Activated CD4-positive, alpha-beta T cell treated with anti-CD3 and anti-CD28 coated beads, Interleukin-2, amount 10 ng/mL, durations not matched to agents 7 days and 5 days (primary cell): ENCODE results near the gene HSDL1. TPM values are rescaled to one million over a fixed set of nuclear protein-coding genes. Genes with fewer than 3 reads are reported as not detected.

Source experiments
- CTCF ChIA-PET: fragments of 350-600 bp; sonication (Branson Sonifier 250); formaldehyde crosslinking; loops from one replicate; lab custom pipeline; 2021; ENCODE audit warnings: antibody characterized with exemption; lab: Charles Lee
- POLR2A ChIA-PET: fragments of 350-600 bp; sonication (Branson Sonifier 250); formaldehyde crosslinking; loops from one replicate; lab custom pipeline; 2021; ENCODE audit warnings: antibody characterized with exemption; lab: Charles Lee
- DNase-seq: peaks from one replicate; pipeline ENCODE4 v3.0.0-alpha.2; 2020
- H3K27ac Mint-ChIP-seq: one replicate; pipeline ENCODE4 v1.8.0; 2021; ENCODE audit warnings: mild to moderate bottlenecking, moderate library complexity, mixed read lengths
- H3K27me3 Mint-ChIP-seq: one replicate; pipeline ENCODE4 v1.8.0; 2021; ENCODE audit warnings: mixed read lengths
- H3K36me3 Mint-ChIP-seq: one replicate; pipeline ENCODE4 v1.8.0; 2021; ENCODE audit warnings: low read depth, mixed read lengths
- H3K4me1 Mint-ChIP-seq: one replicate; pipeline ENCODE4 v1.8.0; 2021; ENCODE audit warnings: mixed read lengths
- H3K4me3 Mint-ChIP-seq: one replicate; pipeline ENCODE4 v1.8.0; 2021; ENCODE audit warnings: mild to moderate bottlenecking, moderate library complexity, mixed read lengths
- H3K9me3 Mint-ChIP-seq: one replicate; pipeline ENCODE4 v1.8.0; 2021; ENCODE audit warnings: mixed read lengths
- total RNA-seq, 2 experiments: library from RNA; stranded (reverse); gene quantifications; one replicate each; pipeline ENCODE4 v1.2.3, GENCODE V29; 2021

The HSDL1 gene
- total RNA-seq, 2 experiments from 2014 or later, result 8.8 to 10.6 TPM

GRCh38 chr16:84181144-84181915, 36.4 kb upstream of the HSDL1 start:
- no peak for DNase-seq
- POLR2A ChIA-PET, result no interaction called here
- no peak overlapping the region for H3K4me3 Mint-ChIP-seq

DNA sequence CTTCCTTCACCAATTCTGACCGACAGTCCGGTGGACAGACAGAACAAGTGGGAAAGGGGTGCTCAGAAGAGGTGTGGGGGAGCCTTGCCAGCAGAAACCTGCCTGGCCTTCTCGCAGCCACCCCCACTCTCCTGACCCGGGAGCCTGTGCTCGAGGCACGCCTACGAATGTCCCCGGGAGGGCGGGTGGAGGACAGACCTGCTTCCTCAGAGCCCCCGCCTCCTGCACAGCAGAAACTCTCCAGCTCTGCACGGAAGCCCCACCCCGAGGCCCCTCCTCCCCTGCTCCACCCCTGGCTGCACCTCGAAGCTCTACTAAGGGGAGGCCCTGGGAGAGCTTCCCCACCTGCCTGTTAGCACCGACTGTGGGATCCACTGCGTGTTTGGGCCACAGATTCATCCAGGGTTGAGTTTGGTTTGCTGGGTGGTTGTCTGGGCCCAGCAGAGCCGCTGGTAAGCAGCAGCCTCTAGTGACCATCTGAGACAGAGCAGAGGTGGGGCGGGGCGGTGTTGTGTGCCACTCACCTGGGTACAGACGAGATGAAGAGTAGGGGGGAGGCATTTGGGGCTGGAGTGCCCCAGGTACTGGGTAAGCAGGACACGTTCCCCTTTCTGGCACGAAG, 35.7 kb upstream of the HSDL1 start:
- Mint-ChIP-seq H3K4me1 (peaks cover 11% of the 10 kb centered on the region), H3K27me3 (no peaks in the 10 kb centered on the region), H3K4me3 (no peak overlapping the region), H3K9me3 (no peaks in the 10 kb centered on the region), H3K27ac (no peak overlapping the region), H3K36me3 (peaks cover 14% of the 10 kb centered on the region)
- no peak for DNase-seq
- CTCF ChIA-PET, result interaction anchor here (0.9 kb wide), 1 partner anchor 18 kb away, joined by 3 read pairs; no protein-coding TSS in a partner anchor
- POLR2A ChIA-PET, result no interaction called here

More at GRCh38 chr16:84181144-84181915, 36.4 kb upstream of the HSDL1 start:
- no peaks in the 10 kb centered on the region for H3K27me3 Mint-ChIP-seq
- peaks cover 14% of the 10 kb centered on the region for H3K36me3 Mint-ChIP-seq
- H3K4me1 Mint-ChIP-seq, result peaks cover 18% of the 10 kb centered on the region
- H3K27ac Mint-ChIP-seq, result no peak overlapping the region
- CTCF ChIA-PET, result interaction anchor here (0.6 kb wide), 1 partner anchor 1549 kb away, joined by 3 read pairs; no protein-coding TSS in a partner anchor
- H3K9me3 Mint-ChIP-seq, result no peaks in the 10 kb centered on the region

GRCh38 chr16:84179612-84180320, 34.8 kb upstream of the HSDL1 start:
- CTCF ChIA-PET, result interaction anchor here (0.9 to 1.3 kb wide), 3 partner anchors 12 to 94 kb away, joined by 3 read pairs; no protein-coding TSS in a partner anchor
- no peak overlapping the region for H3K27ac Mint-ChIP-seq

GRCh38 chr16:84178892-84179611, 34.1 kb upstream of the HSDL1 start:
- H3K36me3 Mint-ChIP-seq, result peaks cover 14% of the 10 kb centered on the region
- no peaks in the 10 kb centered on the region for H3K9me3 Mint-ChIP-seq
- CTCF ChIA-PET, result interaction anchor here (1.0 to 4.8 kb wide), 3 partner anchors 8 to 94 kb away, joined by 3 to 39 read pairs (median 3); partner anchors contain the start of gene TAF1C
- no peak overlapping the region for H3K27ac Mint-ChIP-seq
- no peak for DNase-seq
- H3K4me3 Mint-ChIP-seq, result no peak overlapping the region
- POLR2A ChIA-PET, result no interaction called here
- H3K27me3 Mint-ChIP-seq, result peaks cover 3% of the 10 kb centered on the region
- peaks cover 5% of the 10 kb centered on the region for H3K4me1 Mint-ChIP-seq

More at GRCh38 chr16:84179612-84180320, 34.8 kb upstream of the HSDL1 start:
- Mint-ChIP-seq H3K4me3 (no peak overlapping the region), H3K9me3 (no peaks in the 10 kb centered on the region), H3K4me1 (peaks cover 8% of the 10 kb centered on the region), H3K36me3 (peaks cover 14% of the 10 kb centered on the region), H3K27me3 (no peaks in the 10 kb centered on the region)
- POLR2A ChIA-PET, result no interaction called here
- DNase-seq, result no peak

DNA sequence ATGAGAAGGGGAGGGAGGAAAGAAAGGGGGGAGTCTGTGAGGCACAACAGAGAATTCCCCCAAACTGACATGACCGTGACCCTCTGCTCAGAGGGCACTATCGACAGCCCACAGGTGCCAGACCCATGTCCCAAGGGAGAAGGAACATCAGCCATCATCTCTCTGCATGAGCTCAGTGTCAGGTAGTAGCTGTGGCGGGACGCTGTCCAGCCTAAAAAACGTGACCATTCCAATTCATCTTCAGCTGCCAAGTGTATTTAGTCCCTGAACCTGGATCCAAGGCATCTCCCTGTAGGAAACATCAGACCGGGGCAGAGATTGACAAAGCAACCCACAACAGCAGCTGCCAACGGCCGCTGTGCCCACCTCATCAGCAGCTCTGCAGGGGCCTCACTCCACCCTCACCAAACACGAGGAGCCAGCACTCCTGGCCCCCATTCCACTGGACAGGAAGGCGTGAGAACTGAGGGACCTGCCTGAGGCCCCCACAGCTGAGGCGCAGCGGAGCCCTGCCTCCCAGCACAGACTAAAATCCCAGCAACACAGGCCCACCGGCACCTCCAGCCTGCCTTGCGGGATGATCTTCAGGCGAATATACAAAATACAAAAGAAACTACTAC, 33.3 kb upstream of the HSDL1 start:
- Mint-ChIP-seq H3K27me3 (peaks cover 3% of the 10 kb centered on the region), H3K9me3 (no peaks in the 10 kb centered on the region), H3K36me3 (peaks cover 9% of the 10 kb centered on the region), H3K4me1 (peaks cover 5% of the 10 kb centered on the region), H3K4me3 (no peak overlapping the region), H3K27ac (no peak overlapping the region)
- CTCF ChIA-PET, result interaction anchor here (0.9 to 4.8 kb wide), 4 partner anchors 9 to 94 kb away, joined by 3 to 39 read pairs (median 4); partner anchors contain the start of gene TAF1C
- no peak for DNase-seq
- POLR2A ChIA-PET, result no interaction called here

DNA sequence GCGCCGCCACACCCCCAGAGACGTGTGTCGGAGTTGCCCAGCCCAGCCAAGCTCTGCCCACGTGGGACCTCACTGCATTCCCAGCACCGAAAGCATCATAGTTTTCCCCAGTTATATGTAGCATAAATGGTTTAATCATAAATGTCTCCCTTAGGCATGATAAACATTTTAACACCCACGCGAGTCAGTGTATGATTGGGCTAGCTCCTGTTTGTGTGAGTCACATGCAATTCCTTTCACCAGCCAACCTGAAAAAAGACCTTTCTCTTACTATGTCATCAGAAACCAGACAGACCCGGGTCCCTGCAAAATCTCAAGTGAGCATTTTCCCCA, 32.7 kb upstream of the HSDL1 start:
- Mint-ChIP-seq H3K4me3 (no peak overlapping the region), H3K27me3 (peaks cover 3% of the 10 kb centered on the region), H3K36me3 (peaks cover 4% of the 10 kb centered on the region), H3K27ac (no peak overlapping the region), H3K4me1 (peaks cover 5% of the 10 kb centered on the region), H3K9me3 (no peaks in the 10 kb centered on the region)
- no peak for DNase-seq
- ChIA-PET POLR2A (no interaction called here), CTCF (interaction anchor here (0.6 to 4.8 kb wide), 4 partner anchors 9 to 880 kb away, joined by 3 to 39 read pairs (median 4); partner anchors contain the start of gene TAF1C)

- no peak overlapping the region for H3K27ac Mint-ChIP-seq
- H3K36me3 Mint-ChIP-seq, result peaks cover 3% of the 10 kb centered on the region
- ChIA-PET POLR2A (no interaction called here), CTCF (interaction anchor here (0.9 to 4.8 kb wide), 2 partner anchors 11 to 87 kb away, joined by 3 to 39 read pairs; partner anchors contain the start of gene TAF1C)
- no peak overlapping the region for H3K4me3 Mint-ChIP-seq
- no peak for DNase-seq
- H3K4me1 Mint-ChIP-seq, result peaks cover 5% of the 10 kb centered on the region
- H3K9me3 Mint-ChIP-seq, result no peaks in the 10 kb centered on the region
- peaks cover 3% of the 10 kb centered on the region for H3K27me3 Mint-ChIP-seq
Observed at GRCh38 chr16:84176192-84177053, 31.4 kb upstream of the HSDL1 start.

GRCh38 chr16:84175350-84176081, 30.5 kb upstream of the HSDL1 start:
- peaks cover 5% of the 10 kb centered on the region for H3K4me1 Mint-ChIP-seq
- POLR2A ChIA-PET, result no interaction called here
- H3K9me3 Mint-ChIP-seq, result no peaks in the 10 kb centered on the region
- H3K27me3 Mint-ChIP-seq, result peaks cover 3% of the 10 kb centered on the region
- H3K27ac Mint-ChIP-seq, result no peak overlapping the region
- CTCF ChIA-PET, result interaction anchor here (0.6 to 4.8 kb wide), 6 partner anchors 12 to 826 kb away, joined by 3 to 39 read pairs (median 4); partner anchors contain the start of genes MBTPS1 and TAF1C
- no peaks in the 10 kb centered on the region for H3K36me3 Mint-ChIP-seq
- no peak overlapping the region for H3K4me3 Mint-ChIP-seq
- DNase-seq, result peak; percentile 73

DNA sequence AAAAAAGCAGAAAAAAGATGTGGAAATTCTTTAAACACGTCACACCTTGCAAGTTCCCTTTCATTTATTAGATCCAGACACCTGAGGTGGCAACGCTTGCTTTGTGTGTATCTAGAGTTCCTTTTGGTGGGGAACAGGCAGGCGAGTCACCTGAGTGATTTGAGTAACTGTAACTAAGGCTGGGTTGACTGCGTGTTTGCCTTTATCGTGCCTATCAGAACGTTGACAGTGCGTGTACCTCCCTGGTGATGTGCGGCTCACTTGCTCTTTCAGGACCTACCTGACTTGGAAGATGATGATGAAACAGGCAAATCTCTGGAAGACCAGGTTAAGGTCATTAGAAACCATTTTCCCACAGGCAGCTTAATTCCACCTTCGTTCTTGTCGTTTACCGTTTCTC, 29.4 kb upstream of the HSDL1 start:
- Mint-ChIP-seq H3K4me1 (peaks cover 5% of the 10 kb centered on the region), H3K27ac (no peak overlapping the region), H3K4me3 (no peak overlapping the region), H3K27me3 (peaks cover 9% of the 10 kb centered on the region), H3K9me3 (no peaks in the 10 kb centered on the region), H3K36me3 (no peaks in the 10 kb centered on the region)
- DNase-seq, result no peak
- ChIA-PET POLR2A (no interaction called here), CTCF (interaction anchor here (1.2 to 4.8 kb wide), 3 partner anchors 13 to 20 kb away, joined by 4 to 39 read pairs (median 4); partner anchors contain the start of gene TAF1C)

DNA sequence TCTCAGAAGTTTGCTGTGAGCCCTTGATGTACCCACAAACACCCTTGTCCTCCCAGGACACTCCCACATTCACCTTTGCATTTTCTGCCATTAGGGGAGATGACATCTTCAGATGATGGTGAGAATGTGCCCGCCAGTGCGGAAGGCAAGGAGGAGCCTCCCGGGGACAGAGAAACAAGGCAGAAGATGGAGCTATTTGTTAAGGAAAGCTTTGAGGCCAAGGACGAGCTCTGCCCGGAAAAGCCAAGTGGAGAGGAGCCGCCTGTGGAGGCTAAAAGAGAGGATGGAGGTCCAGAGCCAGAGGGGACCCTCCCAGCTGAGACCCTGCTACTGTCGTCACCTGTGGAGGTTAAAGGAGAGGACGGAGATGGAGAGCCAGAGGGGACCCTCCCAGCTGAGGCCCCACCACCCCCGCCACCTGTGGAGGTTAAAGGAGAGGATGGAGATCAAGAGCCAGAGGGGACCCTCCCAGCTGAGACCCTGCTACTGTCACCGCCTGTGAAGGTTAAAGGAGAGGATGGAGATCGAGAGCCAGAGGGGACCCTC, 24.9 kb upstream of the HSDL1 start:
- no peaks in the 10 kb centered on the region for H3K9me3 Mint-ChIP-seq
- POLR2A ChIA-PET, result no interaction called here
- no peak overlapping the region for H3K4me3 Mint-ChIP-seq
- DNase-seq, result no peak
- CTCF ChIA-PET, result interaction anchor here (2.4 kb wide), 1 partner anchor 17 kb away, joined by 13 read pairs; the partner anchor contains the start of gene TAF1C
- no peak overlapping the region for H3K27ac Mint-ChIP-seq
- no peaks in the 10 kb centered on the region for H3K4me1 Mint-ChIP-seq
- H3K36me3 Mint-ChIP-seq, result no peaks in the 10 kb centered on the region
- H3K27me3 Mint-ChIP-seq, result peaks cover 16% of the 10 kb centered on the region
